Stomach smooth muscle (tissue), 2 donors: ENCODE measurements around the gene SNTG2.

Source experiments
- H3K27ac ChIP-seq: one replicate; pipeline ENCODE4 v1.7.0; 2013; ENCODE audit warnings: mild to moderate bottlenecking, low read length, inconsistent platforms
- H3K27me3 ChIP-seq, 2 donors: one replicate each; pipeline ENCODE4 v1.7.0; 2013; ENCODE audit warnings: low read length in 2 of 2; ENCODE audit not compliant: insufficient read depth in 2 of 2, control insufficient read depth in 1 of 2
- H3K36me3 ChIP-seq, 2 donors: one replicate each; pipeline ENCODE4 v1.7.0; 2013; ENCODE audit warnings: low read length in 2 of 2; ENCODE audit not compliant: control insufficient read depth in 2 of 2, insufficient read depth in 2 of 2
- H3K4me1 ChIP-seq: one replicate; pipeline ENCODE4 v1.7.0; 2013; ENCODE audit warnings: low read length; ENCODE audit not compliant: control insufficient read depth, insufficient read depth
- H3K4me3 ChIP-seq, 2 donors: one replicate each; pipeline ENCODE4 v1.7.0; 2013; ENCODE audit warnings: low read length in 2 of 2
- H3K9ac ChIP-seq, 2 donors: one replicate each; pipeline ENCODE4 v1.7.0; 2013; ENCODE audit warnings: low read length in 2 of 2, mild to moderate bottlenecking in 1 of 2
- H3K9me3 ChIP-seq, 2 donors: one replicate each; pipeline ENCODE4 v1.7.0; 2013; ENCODE audit warnings: low read length in 2 of 2; ENCODE audit not compliant: control insufficient read depth in 2 of 2
- donor health status: healthy.
- donor health status: Pancreatic carcinoma.

Gene SNTG2

DNA sequence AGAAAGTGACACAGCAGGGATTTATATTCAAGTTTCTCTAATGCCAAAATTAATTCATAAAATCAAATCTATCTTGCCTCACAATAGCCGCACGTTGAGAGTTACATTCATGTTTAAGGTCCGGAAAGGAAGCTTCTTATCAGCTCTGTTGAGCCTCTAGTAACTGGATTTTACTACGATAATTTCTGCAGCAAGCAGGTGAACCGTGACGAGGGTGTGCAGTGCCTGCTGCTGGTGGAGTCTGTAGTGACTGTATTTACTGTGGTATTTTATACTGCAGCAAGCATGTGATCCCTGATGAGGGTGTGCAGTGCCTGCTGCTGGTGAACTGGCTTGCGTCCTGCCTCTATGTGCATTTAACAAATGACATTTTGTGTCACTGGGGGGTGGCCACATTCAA is 120.0 kb downstream of the SNTG2 start:
- H3K9me3 ChIP-seq: peaks cover 0 to 8% of the 10 kb centered on the region in 2 donors
- no peaks in the 10 kb centered on the region for H3K36me3 ChIP-seq
- H3K4me3 ChIP-seq: no peak overlapping the region
- no peak overlapping the region for H3K9ac ChIP-seq
- no peak overlapping the region for H3K27ac ChIP-seq
- no peaks in the 10 kb centered on the region for H3K4me1 ChIP-seq
- no peaks in the 10 kb centered on the region for H3K27me3 ChIP-seq

DNA sequence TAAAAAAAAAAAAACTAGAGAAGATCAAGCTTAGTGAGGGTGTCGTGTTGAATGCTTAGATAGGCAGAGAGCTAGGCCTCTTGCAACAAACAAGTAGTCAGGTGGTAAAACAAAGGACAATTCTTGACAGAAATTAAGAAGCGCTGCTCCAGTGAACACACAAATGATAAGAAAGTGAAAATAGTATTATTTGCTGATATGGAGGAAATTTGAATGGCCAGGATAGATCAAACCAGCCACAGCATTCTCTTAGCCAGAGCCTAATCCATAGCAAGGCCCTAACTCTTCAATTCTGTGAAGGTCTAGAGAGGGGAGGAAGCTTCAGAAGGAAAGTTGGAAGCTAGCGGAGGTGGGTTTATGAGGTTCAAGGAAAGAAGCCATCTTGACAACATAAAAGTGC is 121.0 kb downstream of the SNTG2 start:
- Histone ChIP-seq H3K9ac (no peak overlapping the region), H3K36me3 (no peaks in the 10 kb centered on the region), H3K27ac (no peak overlapping the region), H3K4me3 (no peak overlapping the region), H3K9me3 (peaks cover 0 to 8% of the 10 kb centered on the region in 2 donors), H3K4me1 (no peaks in the 10 kb centered on the region), H3K27me3 (no peaks in the 10 kb centered on the region)

- Histone ChIP-seq H3K27me3 (no peaks in the 10 kb centered on the region), H3K9me3 (peaks cover 0 to 8% of the 10 kb centered on the region in 2 donors), H3K36me3 (no peaks in the 10 kb centered on the region), H3K4me3 (no peak overlapping the region), H3K9ac (no peak overlapping the region), H3K4me1 (no peaks in the 10 kb centered on the region), H3K27ac (no peak overlapping the region)
Observed at GRCh38 chr2:1072250-1072649, 121.6 kb downstream of the SNTG2 start.

DNA sequence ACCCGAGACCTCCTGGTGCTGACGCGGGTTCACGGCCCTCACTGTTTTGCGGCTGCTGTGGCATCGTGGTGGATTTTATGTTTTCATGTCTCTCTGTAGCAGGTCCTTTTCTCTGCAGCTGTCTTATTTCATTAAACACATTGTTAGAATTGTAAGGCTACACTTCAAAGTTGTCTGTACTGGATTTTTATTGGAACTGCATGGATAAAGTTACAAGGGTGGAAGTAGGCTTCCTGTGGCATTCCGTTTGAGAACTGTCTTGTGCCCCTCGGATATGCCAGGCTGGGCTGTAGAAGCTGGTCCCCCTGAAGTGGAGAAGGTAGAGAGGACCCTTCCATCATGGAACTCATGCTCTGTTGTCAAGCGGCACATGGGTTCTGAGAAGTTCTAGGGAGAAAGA is 127.3 kb downstream of the SNTG2 start:
- H3K27ac ChIP-seq: no peak overlapping the region
- H3K4me3 ChIP-seq: no peak overlapping the region
- no peak overlapping the region for H3K9ac ChIP-seq
- no peaks in the 10 kb centered on the region for H3K27me3 ChIP-seq
- no peaks in the 10 kb centered on the region for H3K36me3 ChIP-seq
- no peaks in the 10 kb centered on the region for H3K9me3 ChIP-seq
- H3K4me1 ChIP-seq: no peaks in the 10 kb centered on the region

DNA sequence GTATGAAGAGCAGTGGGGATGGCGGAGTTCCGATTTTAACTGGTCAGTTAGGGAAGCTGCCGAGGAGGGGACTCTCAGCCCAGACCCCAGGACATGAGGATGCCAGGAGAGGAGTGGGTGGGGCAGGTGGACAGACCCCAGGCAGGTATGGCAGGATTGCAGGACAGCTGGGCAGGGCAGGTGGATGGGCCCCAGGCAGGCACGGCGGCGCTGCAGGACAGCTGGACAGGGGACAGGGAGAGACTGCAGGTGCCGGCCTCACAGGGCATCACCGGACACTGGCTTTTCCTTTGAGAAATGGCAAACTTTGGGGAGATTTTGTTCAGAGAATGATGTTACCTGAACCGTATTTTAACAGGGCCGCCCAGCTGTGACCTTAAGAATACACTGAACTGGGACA is 127.7 kb downstream of the SNTG2 start:
- Histone ChIP-seq H3K27ac (no peak overlapping the region), H3K4me1 (no peaks in the 10 kb centered on the region), H3K9ac (no peak overlapping the region), H3K36me3 (no peaks in the 10 kb centered on the region), H3K27me3 (no peaks in the 10 kb centered on the region), H3K9me3 (no peaks in the 10 kb centered on the region), H3K4me3 (no peak overlapping the region)

GRCh38 chr2:1079873-1080799 is 129.5 kb downstream of the SNTG2 start:
- H3K27me3 ChIP-seq: no peaks in the 10 kb centered on the region

DNA sequence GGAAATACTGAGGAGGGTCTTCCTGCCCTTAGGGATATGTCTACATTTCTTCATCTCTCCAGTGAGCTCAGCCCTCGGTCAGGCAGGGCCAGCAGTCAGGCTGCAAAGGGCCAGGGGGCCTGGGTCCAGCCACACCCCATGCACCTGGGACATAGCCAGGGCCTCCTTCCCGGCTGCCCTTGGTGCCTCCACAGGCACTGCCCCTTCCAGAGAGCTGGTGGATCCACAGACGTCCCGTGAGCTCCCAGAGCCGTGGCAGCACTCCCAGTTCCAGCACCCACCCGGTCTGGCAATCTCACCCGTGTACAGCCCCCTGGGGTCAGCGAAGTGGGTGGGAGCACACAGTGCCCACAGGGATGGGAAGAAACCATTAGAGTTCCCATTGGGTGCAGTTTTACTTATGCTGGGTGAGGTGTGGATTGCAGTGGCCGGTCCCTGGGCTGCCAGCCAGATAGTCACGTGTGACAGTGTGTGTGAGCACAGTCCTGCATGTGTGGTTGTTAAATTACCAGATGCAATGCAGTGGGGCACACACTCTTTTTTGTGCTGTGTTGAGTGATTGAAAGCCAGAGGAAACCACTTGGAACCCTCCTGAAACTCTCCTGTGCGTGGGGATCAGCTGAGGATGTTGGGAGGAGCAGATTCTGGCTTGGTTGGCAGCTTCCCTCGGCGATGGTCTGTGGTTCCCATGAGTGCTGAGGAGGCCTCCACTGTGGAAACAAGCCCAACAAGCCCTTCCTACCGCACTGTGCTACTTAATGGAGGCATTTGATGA is 131.0 kb downstream of the SNTG2 start:
- Histone ChIP-seq H3K27me3 (no peaks in the 10 kb centered on the region), H3K27ac (no peak overlapping the region), H3K4me1 (no peaks in the 10 kb centered on the region), H3K9me3 (no peaks in the 10 kb centered on the region), H3K4me3 (no peak overlapping the region), H3K9ac (no peak overlapping the region), H3K36me3 (no peaks in the 10 kb centered on the region)

More at GRCh38 chr2:1079873-1080799, 129.5 kb downstream of the SNTG2 start:
- H3K9me3 ChIP-seq: no peaks in the 10 kb centered on the region
- no peaks in the 10 kb centered on the region for H3K36me3 ChIP-seq
- no peaks in the 10 kb centered on the region for H3K4me1 ChIP-seq
- no peak overlapping the region for H3K27ac ChIP-seq
- no peak overlapping the region for H3K9ac ChIP-seq
- no peak overlapping the region for H3K4me3 ChIP-seq

DNA sequence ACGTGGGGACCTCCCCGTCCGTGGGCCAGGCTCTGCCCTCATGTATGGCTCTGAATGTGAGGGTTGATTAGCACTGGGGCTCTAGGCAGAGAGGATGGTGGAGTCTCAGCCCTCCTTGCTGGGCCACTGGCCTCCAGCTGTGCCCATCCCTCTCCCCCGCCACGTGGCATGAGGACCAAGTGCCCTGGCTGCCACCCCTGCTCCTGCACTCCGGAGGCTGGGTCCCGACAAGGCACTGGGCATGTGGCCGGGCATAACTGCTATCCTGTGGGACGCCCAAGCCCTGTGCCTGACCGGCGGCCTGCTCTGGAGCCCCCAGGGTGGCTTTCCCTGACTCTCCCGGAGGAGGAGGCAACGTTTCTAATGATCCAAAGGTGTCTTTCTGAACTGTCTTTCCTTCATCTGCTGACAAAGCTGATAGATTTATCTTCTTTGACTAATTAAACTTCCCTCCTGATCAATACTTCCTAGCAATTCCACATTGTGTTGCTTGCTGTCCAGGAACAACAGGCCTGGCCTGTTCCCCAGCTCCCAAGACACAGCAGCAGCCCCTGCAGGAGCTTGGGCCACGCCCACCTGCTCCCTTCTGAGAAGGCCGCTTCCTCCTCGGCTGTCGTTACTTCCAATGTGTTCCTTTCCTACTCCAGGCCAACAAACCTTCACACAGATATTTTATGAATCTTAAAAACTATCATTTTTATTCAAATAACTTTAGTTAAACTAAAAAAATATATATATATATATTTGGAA is 132.0 kb downstream of the SNTG2 start:
- H3K4me3 ChIP-seq: no peak overlapping the region
- no peak overlapping the region for H3K9ac ChIP-seq
- H3K36me3 ChIP-seq: no peaks in the 10 kb centered on the region
- no peaks in the 10 kb centered on the region for H3K9me3 ChIP-seq
- no peak overlapping the region for H3K27ac ChIP-seq
- H3K27me3 ChIP-seq: no peaks in the 10 kb centered on the region
- no peaks in the 10 kb centered on the region for H3K4me1 ChIP-seq

DNA sequence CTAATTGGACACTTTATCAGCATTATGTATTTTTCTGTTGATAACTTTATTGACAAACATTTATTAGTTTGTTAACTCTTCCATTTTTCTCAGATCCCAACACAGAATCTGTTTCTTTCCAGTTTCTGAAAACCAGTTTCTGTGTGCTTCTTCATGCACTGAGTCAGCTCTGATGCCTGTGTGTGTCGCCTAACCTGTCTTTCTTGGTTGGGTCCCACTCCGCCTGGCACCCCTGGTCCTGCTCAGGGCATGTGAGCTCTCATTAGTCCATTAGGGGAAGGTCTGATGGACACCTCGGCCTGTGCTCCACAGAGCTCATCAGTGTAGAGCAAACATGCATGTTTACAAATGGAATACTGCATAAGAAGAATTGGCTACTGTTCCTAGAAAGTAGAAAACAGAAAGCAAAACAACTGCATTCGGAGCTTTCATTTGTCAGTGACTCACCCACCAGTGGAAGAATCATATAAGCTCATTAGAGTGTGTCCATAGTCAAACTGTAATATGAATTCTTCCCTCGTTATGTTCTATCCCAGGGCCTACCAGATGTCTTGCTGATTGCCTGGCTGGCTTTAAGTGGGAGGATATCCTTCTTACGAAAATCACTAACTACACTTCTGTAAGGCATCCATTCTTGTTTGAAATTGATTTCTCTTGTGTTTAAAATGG is 137.7 kb downstream of the SNTG2 start:
- Histone ChIP-seq H3K27me3 (no peaks in the 10 kb centered on the region), H3K9ac (no peak overlapping the region), H3K4me3 (no peak overlapping the region), H3K36me3 (no peaks in the 10 kb centered on the region), H3K9me3 (no peaks in the 10 kb centered on the region), H3K27ac (no peak overlapping the region), H3K4me1 (no peaks in the 10 kb centered on the region)

DNA sequence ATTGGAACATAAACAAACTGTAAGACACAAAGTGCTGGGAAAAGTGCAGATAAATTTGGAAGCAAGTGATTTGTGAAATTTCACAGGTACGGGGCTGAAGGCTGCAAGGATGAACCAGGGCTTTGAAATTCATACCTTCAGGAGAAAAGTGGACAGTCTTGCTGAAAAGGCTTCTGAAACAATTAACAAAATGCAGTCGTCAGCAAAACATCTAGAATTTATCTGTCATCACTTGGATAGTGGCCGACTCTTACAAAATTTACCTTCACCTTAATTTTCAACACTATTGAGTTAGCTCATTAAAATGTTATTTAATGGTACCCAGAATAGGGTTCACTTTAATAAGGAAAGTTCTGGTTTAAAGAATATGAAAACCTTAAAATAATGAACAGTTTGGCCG is 138.3 kb downstream of the SNTG2 start:
- H3K36me3 ChIP-seq: no peaks in the 10 kb centered on the region
- H3K27ac ChIP-seq: no peak overlapping the region
- H3K9ac ChIP-seq: no peak overlapping the region
- H3K4me1 ChIP-seq: no peaks in the 10 kb centered on the region
- no peak overlapping the region for H3K4me3 ChIP-seq
- no peaks in the 10 kb centered on the region for H3K27me3 ChIP-seq
- H3K9me3 ChIP-seq: no peaks in the 10 kb centered on the region
